DOHH2 (cell line): ENCODE data around the gene GUCA1C.

Experiments used
- CTCF ChIP-seq: fragments of 200-600 bp; sonication (generic); IDR thresholded peaks from one replicate; pipeline ENCODE4 v1.5.1; 2014; ENCODE audit warnings: antibody characterized with exemption, mild to moderate bottlenecking, low read depth, low read length; ENCODE audit not compliant: poor library complexity, severe bottlenecking
- EZH2phosphoT487 ChIP-seq: fragments of 200-600 bp; sonication (generic); IDR thresholded peaks from 2 replicates; pipeline ENCODE4 v1.6.1; 2017; ENCODE audit warnings: borderline replicate concordance, mild to moderate bottlenecking, antibody characterized with exemption, low read length, moderate library complexity, mixed read lengths

GRCh38 chr3:108983051-108983450 lies 29.4 kb upstream of the GUCA1C start:
- TF ChIP-seq CTCF = no peak
- no peak for TF ChIP-seq EZH2phosphoT487
